ENCODE data around the gene CCDC24.
A peak's percentile ranks its signal among the peaks of the same experiment; 100 is the strongest.

Gene CCDC24

GRCh38 chr1:43979528-43980254 is 11.7 kb upstream of the CCDC24 start:
- peak; percentile 66 for DNase-seq (ENCODE audit: insufficient read length, low spot score)
- peak; percentile 69 for FAIRE-seq

GRCh38 chr1:43980255-43981134 is 10.9 kb upstream of the CCDC24 start:
- no peak for FAIRE-seq
- DNase-seq (ENCODE audit: insufficient read length, low spot score) = no peak

GRCh38 chr1:43981135-43981491 is 10.3 kb upstream of the CCDC24 start:
- FAIRE-seq (no peak), DNase-seq (ENCODE audit: insufficient read length, low spot score) (no peak)

GRCh38 chr1:43981636-43982035 is 9.8 kb upstream of the CCDC24 start:
- no peak for FAIRE-seq
- no peak for DNase-seq (ENCODE audit: insufficient read length, low spot score)

GRCh38 chr1:43982241-43982640 is 9.2 kb upstream of the CCDC24 start:
- no peak for DNase-seq (ENCODE audit: insufficient read length, low spot score)
- FAIRE-seq = no peak

GRCh38 chr1:43982808-43983207 is 8.6 kb upstream of the CCDC24 start:
- DNase-seq (ENCODE audit: insufficient read length, low spot score) (no peak), FAIRE-seq (no peak)

- no peak for DNase-seq (ENCODE audit: insufficient read length, low spot score)
- no peak for FAIRE-seq
These were observed 8.0 kb upstream of the CCDC24 start for GRCh38 chr1:43983253-43983899.

- FAIRE-seq (no peak), DNase-seq (ENCODE audit: insufficient read length, low spot score) (no peak)
These were observed 6.5 kb upstream of the CCDC24 start for GRCh38 chr1:43984855-43985254.

GRCh38 chr1:43985984-43986595 is 5.3 kb upstream of the CCDC24 start:
- DNase-seq (ENCODE audit: insufficient read length, low spot score) = no peak
- no peak for FAIRE-seq

GRCh38 chr1:43986712-43987111 is 4.7 kb upstream of the CCDC24 start:
- FAIRE-seq = no peak
- DNase-seq (ENCODE audit: insufficient read length, low spot score) = no peak

- FAIRE-seq = no peak
- DNase-seq (ENCODE audit: insufficient read length, low spot score) = no peak
These were observed 4.1 kb upstream of the CCDC24 start for GRCh38 chr1:43987159-43987902.

- FAIRE-seq = no peak
These were observed 864 bp upstream of the CCDC24 start for GRCh38 chr1:43990271-43991199.

GRCh38 chr1:43991200-43991475 is 261 bp upstream of the CCDC24 start:
- DNase-seq (ENCODE audit: insufficient read length, low spot score) (no peak), FAIRE-seq (peak; percentile 88)

More at GRCh38 chr1:43990271-43991199, 864 bp upstream of the CCDC24 start:
- no peak for DNase-seq (ENCODE audit: insufficient read length, low spot score)

GRCh38 chr1:43992232-43992995 is 1.0 kb downstream of the CCDC24 start:
- DNase-seq (ENCODE audit: insufficient read length, low spot score) (no peak), FAIRE-seq (no peak)

GRCh38 chr1:43993206-43993914 is 2.0 kb downstream of the CCDC24 start:
- DNase-seq (ENCODE audit: insufficient read length, low spot score) = no peak
- no peak for FAIRE-seq

- FAIRE-seq (no peak), DNase-seq (ENCODE audit: insufficient read length, low spot score) (no peak)
These were observed 2.7 kb downstream of the CCDC24 start for GRCh38 chr1:43994071-43994470.

GRCh38 chr1:43994794-43995790 is 3.7 kb downstream of the CCDC24 start:
- peak; percentile 28 for DNase-seq (ENCODE audit: insufficient read length, low spot score)

More at GRCh38 chr1:43994794-43995790, 3.7 kb downstream of the CCDC24 start:
- peak; percentile 79 for FAIRE-seq

Measured in GM19239 (cell line).